HepG2 (cell line): ENCODE measurements around the gene GPR156. TPM values are rescaled to one million over a fixed set of nuclear protein-coding genes. Genes with fewer than 3 reads are reported as not detected.

Source experiments
- FLYWCH1 ChIP-seq: sonication (generic); formaldehyde crosslinking; IDR thresholded peaks from 2 replicates; pipeline ENCODE4 v1.8.1; 2023; ENCODE audit warnings: mild to moderate bottlenecking, missing genetic modification reagents
- HES4 ChIP-seq: sonication (generic); formaldehyde crosslinking; IDR thresholded peaks from 2 replicates; pipeline ENCODE4 v1.9.0; 2021; ENCODE audit warnings: mild to moderate bottlenecking, missing genetic modification reagents, borderline replicate concordance
- HNRNPH1 ChIP-seq: fragments of 200-400 bp; formaldehyde crosslinking; optimal IDR thresholded peaks from 2 replicates; pipeline ENCODE3; 2017; ENCODE audit warnings: mild to moderate bottlenecking, low read depth, low read length
- KMT2A ChIP-seq: sonication (generic); formaldehyde crosslinking; IDR thresholded peaks from 2 replicates; pipeline ENCODE4 v1.4.0; 2020; ENCODE audit warnings: missing genetic modification reagents
- NCOA5 ChIP-seq: sonication (generic); formaldehyde crosslinking; IDR thresholded peaks from 2 replicates; pipeline ENCODE4 v1.4.0; 2020; ENCODE audit warnings: missing genetic modification reagents
- RCOR2 ChIP-seq: IDR thresholded peaks from 2 replicates; pipeline ENCODE4 v1.6.1; 2016; ENCODE audit warnings: missing biosample characterization, missing genetic modification reagents
- TCF7 ChIP-seq: sonication (generic); IDR thresholded peaks from 2 replicates; pipeline ENCODE4 v1.6.1; 2016; ENCODE audit warnings: antibody characterized with exemption, low read depth
- ZMAT3 ChIP-seq: sonication (generic); formaldehyde crosslinking; conservative IDR thresholded peaks from 2 replicates; pipeline ENCODE4 v1.7.0; 2021; ENCODE audit warnings: missing genetic modification reagents
- ZNF292 ChIP-seq: sonication (generic); formaldehyde crosslinking; IDR thresholded peaks from 2 replicates; pipeline ENCODE4 v1.8.1; 2022; ENCODE audit warnings: mild to moderate bottlenecking, low read depth, missing genetic modification reagents, borderline replicate concordance
- ZNF670 ChIP-seq: sonication (generic); formaldehyde crosslinking; IDR thresholded peaks from 2 replicates; pipeline ENCODE4 v1.8.0; 2022; ENCODE audit warnings: mild to moderate bottlenecking, missing genetic modification reagents, borderline replicate concordance
- ZNF724P ChIP-seq: sonication (generic); formaldehyde crosslinking; IDR thresholded peaks from 2 replicates; pipeline ENCODE4 v1.8.0; 2022; ENCODE audit warnings: missing genetic modification reagents, borderline replicate concordance
- ZSCAN12 ChIP-seq: sonication (generic); formaldehyde crosslinking; IDR thresholded peaks from 2 replicates; pipeline ENCODE4 v1.9.0; 2021; ENCODE audit warnings: mild to moderate bottlenecking, missing genetic modification reagents
- polyA plus RNA-seq, 8 experiments: library from polyadenylated mRNA; depleted of rRNA in 3 of 8; stranded (reverse) in 7 of 8; unstranded in 1 of 8; fragments of >200 nt; fragmentation: Illumina TruSeq in 4 of 8; extraction: Trizol in 4 of 8; gene quantifications; 2 replicates each; pipeline versions ENCODE4 v1.2.1 to v1.2.3, GENCODE V29; 2011 to 2016; ENCODE audit warnings: low read depth in 4 of 8, missing spikeins in 1 of 8, mixed read lengths in 1 of 8; ENCODE audit not compliant: insufficient read depth in 1 of 8
- total RNA-seq, 5 experiments: library from RNA; depleted of rRNA; stranded (reverse); fragments of >200 nt; fragmentation: Illumina TruSeq; extraction: Trizol; gene quantifications; 2 replicates each; pipeline ENCODE4 v1.2.3, GENCODE V29; 2016; ENCODE audit warnings: low read depth in 1 of 5
- TF ChIP-seq, protein P1 (sequence below), 2 experiments: sonication (generic) in 1 of 2; formaldehyde crosslinking in 1 of 2; IDR thresholded peaks; 2 replicates each; pipeline versions ENCODE4 v1.5.1 to v1.6.1; 2011 to 2020; ENCODE audit warnings: borderline replicate concordance in 1 of 2, low read depth in 1 of 2, low read length in 1 of 2, mild to moderate bottlenecking in 1 of 2, missing genetic modification reagents in 1 of 2, moderate library complexity in 1 of 2
- TF ChIP-seq, protein P2 (sequence below): IDR thresholded peaks from 2 replicates; pipeline ENCODE4 v1.4.0; 2020; ENCODE audit warnings: mild to moderate bottlenecking, missing genetic modification reagents
- TF ChIP-seq, protein P3 (sequence below): sonication (generic); formaldehyde crosslinking; IDR thresholded peaks from 2 replicates; pipeline ENCODE4 v1.4.0; 2020; ENCODE audit warnings: missing genetic modification reagents
- TF ChIP-seq, protein P4 (sequence below): sonication (generic); formaldehyde crosslinking; conservative IDR thresholded peaks from 2 replicates; pipeline ENCODE4 v1.8.0; 2022; ENCODE audit warnings: mild to moderate bottlenecking, moderate library complexity, missing genetic modification reagents
- TF ChIP-seq, protein P5 (sequence below): sonication (generic); formaldehyde crosslinking; IDR thresholded peaks from 2 replicates; pipeline ENCODE4 v1.4.0; 2020; ENCODE audit warnings: missing genetic modification reagents

Gene GPR156
- total and polyA plus RNA-seq, 2 of the 13 experiments (the other 11 are each of a cell fraction or from before 2014, with no cell fraction given): not detected

DNA sequence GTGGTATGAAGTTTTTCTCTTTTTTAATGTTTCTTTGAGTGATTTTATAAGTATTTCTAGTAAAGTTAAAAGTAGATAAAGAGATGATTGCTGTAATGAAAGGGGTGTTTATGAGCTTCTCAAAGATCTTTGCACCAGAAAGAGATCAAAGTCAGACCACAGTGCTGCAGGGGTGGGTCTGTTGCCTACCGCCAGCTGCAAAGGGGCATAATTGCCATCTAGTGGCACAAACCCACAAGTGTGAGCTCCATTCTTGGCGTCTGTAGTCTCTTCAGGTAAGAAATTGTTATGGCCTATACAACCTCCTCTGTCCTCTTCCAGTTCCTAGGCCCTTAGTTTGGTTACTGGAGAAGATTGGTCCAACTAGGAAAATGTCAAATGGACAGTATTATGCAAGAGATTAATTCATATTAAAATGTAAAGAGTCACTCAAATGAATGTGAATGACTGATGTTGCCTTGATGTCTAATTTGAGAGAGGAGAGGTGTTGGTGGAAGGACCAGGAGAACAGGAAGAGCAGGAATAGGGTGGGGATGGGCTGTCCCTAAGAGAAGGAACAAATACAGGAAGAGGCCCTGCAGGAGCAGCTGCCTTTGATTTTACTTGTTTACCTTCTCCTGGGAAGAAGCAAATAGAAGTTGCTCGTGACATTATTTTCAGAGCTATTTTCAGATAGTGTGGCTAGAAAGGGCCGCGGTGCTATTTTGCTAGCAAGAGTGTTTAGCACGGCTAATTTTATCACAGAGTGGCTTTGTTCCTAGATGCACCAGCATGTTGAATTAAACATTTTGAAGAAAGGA is 137.8 kb downstream of the GPR156 start (continued):
- TF ChIP-seq, protein P1, sequence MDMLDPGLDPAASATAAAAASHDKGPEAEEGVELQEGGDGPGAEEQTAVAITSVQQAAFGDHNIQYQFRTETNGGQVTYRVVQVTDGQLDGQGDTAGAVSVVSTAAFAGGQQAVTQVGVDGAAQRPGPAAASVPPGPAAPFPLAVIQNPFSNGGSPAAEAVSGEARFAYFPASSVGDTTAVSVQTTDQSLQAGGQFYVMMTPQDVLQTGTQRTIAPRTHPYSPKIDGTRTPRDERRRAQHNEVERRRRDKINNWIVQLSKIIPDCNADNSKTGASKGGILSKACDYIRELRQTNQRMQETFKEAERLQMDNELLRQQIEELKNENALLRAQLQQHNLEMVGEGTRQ (IDR thresholded peaks at IDR 0.05; ENCODE audit: low read depth, low read length): no peak
- TF ChIP-seq, protein P1 (CRISPR knock-in tag; IDR thresholded peaks at IDR 0.05; ENCODE audit: borderline replicate concordance): no peak
- TF ChIP-seq ZSCAN12 (CRISPR knock-in tag) (no peak), NCOA5 (CRISPR knock-in tag) (no peak), HES4 (no peak), FLYWCH1 (CRISPR knock-in tag) (no peak), ZNF670 (CRISPR knock-in tag) (no peak), RCOR2 (CRISPR knock-in tag) (no peak), KMT2A (CRISPR knock-in tag) (no peak), ZNF724P (CRISPR knock-in tag) (no peak), TCF7 (peak; percentile 69), HNRNPH1 (no peak), ZNF292 (CRISPR knock-in tag) (no peak), ZMAT3 (CRISPR knock-in tag) (no peak)
- TF ChIP-seq, protein P2, sequence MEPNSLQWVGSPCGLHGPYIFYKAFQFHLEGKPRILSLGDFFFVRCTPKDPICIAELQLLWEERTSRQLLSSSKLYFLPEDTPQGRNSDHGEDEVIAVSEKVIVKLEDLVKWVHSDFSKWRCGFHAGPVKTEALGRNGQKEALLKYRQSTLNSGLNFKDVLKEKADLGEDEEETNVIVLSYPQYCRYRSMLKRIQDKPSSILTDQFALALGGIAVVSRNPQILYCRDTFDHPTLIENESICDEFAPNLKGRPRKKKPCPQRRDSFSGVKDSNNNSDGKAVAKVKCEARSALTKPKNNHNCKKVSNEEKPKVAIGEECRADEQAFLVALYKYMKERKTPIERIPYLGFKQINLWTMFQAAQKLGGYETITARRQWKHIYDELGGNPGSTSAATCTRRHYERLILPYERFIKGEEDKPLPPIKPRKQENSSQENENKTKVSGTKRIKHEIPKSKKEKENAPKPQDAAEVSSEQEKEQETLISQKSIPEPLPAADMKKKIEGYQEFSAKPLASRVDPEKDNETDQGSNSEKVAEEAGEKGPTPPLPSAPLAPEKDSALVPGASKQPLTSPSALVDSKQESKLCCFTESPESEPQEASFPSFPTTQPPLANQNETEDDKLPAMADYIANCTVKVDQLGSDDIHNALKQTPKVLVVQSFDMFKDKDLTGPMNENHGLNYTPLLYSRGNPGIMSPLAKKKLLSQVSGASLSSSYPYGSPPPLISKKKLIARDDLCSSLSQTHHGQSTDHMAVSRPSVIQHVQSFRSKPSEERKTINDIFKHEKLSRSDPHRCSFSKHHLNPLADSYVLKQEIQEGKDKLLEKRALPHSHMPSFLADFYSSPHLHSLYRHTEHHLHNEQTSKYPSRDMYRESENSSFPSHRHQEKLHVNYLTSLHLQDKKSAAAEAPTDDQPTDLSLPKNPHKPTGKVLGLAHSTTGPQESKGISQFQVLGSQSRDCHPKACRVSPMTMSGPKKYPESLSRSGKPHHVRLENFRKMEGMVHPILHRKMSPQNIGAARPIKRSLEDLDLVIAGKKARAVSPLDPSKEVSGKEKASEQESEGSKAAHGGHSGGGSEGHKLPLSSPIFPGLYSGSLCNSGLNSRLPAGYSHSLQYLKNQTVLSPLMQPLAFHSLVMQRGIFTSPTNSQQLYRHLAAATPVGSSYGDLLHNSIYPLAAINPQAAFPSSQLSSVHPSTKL (CRISPR knock-in tag): peak; percentile 68
- TF ChIP-seq, protein P3, sequence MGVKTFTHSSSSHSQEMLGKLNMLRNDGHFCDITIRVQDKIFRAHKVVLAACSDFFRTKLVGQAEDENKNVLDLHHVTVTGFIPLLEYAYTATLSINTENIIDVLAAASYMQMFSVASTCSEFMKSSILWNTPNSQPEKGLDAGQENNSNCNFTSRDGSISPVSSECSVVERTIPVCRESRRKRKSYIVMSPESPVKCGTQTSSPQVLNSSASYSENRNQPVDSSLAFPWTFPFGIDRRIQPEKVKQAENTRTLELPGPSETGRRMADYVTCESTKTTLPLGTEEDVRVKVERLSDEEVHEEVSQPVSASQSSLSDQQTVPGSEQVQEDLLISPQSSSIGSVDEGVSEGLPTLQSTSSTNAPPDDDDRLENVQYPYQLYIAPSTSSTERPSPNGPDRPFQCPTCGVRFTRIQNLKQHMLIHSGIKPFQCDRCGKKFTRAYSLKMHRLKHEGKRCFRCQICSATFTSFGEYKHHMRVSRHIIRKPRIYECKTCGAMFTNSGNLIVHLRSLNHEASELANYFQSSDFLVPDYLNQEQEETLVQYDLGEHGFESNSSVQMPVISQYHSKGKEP (CRISPR knock-in tag): no peak
- TF ChIP-seq, protein P4, sequence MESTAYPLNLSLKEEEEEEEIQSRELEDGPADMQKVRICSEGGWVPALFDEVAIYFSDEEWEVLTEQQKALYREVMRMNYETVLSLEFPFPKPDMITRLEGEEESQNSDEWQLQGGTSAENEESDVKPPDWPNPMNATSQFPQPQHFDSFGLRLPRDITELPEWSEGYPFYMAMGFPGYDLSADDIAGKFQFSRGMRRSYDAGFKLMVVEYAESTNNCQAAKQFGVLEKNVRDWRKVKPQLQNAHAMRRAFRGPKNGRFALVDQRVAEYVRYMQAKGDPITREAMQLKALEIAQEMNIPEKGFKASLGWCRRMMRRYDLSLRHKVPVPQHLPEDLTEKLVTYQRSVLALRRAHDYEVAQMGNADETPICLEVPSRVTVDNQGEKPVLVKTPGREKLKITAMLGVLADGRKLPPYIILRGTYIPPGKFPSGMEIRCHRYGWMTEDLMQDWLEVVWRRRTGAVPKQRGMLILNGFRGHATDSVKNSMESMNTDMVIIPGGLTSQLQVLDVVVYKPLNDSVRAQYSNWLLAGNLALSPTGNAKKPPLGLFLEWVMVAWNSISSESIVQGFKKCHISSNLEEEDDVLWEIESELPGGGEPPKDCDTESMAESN (CRISPR knock-in tag): no peak
- TF ChIP-seq, protein P5, sequence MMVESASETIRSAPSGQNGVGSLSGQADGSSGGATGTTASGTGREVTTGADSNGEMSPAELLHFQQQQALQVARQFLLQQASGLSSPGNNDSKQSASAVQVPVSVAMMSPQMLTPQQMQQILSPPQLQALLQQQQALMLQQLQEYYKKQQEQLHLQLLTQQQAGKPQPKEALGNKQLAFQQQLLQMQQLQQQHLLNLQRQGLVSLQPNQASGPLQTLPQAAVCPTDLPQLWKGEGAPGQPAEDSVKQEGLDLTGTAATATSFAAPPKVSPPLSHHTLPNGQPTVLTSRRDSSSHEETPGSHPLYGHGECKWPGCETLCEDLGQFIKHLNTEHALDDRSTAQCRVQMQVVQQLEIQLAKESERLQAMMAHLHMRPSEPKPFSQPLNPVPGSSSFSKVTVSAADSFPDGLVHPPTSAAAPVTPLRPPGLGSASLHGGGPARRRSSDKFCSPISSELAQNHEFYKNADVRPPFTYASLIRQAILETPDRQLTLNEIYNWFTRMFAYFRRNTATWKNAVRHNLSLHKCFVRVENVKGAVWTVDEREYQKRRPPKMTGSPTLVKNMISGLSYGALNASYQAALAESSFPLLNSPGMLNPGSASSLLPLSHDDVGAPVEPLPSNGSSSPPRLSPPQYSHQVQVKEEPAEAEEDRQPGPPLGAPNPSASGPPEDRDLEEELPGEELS: peak; percentile 64
